Left ventricle myocardium inferior (tissue), 1 donor: Measurements from ENCODE around the gene PFKFB1. TPM values are rescaled to one million over a fixed set of nuclear protein-coding genes. Genes with fewer than 3 reads are reported as not detected.

Experiments
- DNase-seq: peaks from one replicate; pipeline ENCODE4 v3.0.0-alpha.2; 2020
- H3K27ac ChIP-seq: fragments of 200-600 bp; replicated peaks from 2 replicates; pipeline ENCODE4 v1.8.0; 2021
- H3K27me3 ChIP-seq: fragments of 200-600 bp; 2 replicates; pipeline ENCODE4 v1.8.0; 2021; ENCODE audit warnings: low read depth
- H3K36me3 ChIP-seq: fragments of 200-600 bp; 2 replicates; pipeline ENCODE4 v1.8.0; 2021
- H3K4me1 ChIP-seq: fragments of 200-600 bp; 2 replicates; pipeline ENCODE4 v1.8.0; 2021
- H3K4me3 ChIP-seq: fragments of 200-600 bp; 2 replicates; pipeline ENCODE4 v1.8.0; 2021; ENCODE audit warnings: mild to moderate bottlenecking, moderate library complexity
- H3K9me3 ChIP-seq: fragments of 200-600 bp; replicated peaks from 2 replicates; pipeline ENCODE4 v1.8.0; 2021
- intact Hi-C: fragments of 100-400 bp; cut with micrococcal nuclease; formaldehyde crosslinking; loops from one replicate; pipeline ENCODE4 v1.11.0; 2022
- total RNA-seq: library from RNA; stranded (reverse); fragmentation: NEBNext Ultra II Directional; extraction: Animal tissue kit (Norgen Biotek cat#: 25700); gene quantifications from one replicate; pipeline ENCODE4 v1.2.1, GENCODE V29; 2021
- TF ChIP-seq, protein P1 (sequence below): fragments of 200-600 bp; IDR thresholded peaks from 2 replicates; pipeline ENCODE4 v1.8.0; 2021; ENCODE audit warnings: antibody characterized with exemption, mild to moderate bottlenecking, borderline replicate concordance
- donor health status: DM: no; HTN: yes; CAD: no; lungs with severe emphysema.

The PFKFB1 gene
- total RNA-seq, 1 donor from 2014 or later: 0.19 TPM

DNA sequence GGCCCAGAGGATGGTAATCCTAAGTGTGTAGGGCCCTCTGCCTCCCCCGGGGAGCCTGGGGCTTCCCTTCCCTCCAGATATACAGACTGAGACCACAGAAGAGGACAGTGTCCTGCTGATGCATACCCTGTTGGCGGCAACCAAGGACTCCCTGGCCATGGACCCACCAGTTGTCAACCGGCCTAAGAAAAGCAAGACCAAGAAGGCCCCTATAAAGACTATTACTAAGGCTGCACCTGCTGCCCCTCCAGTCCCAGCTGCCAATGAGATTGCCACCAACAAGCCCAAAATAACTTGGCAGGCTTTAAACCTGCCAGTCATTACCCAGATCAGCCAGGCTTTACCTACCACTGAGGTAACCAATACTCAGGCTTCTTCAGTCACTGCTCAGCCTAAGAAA, 71.4 kb downstream of the PFKFB1 start:
- H3K4me3 ChIP-seq: no peak overlapping the region
- TF ChIP-seq, protein P1, sequence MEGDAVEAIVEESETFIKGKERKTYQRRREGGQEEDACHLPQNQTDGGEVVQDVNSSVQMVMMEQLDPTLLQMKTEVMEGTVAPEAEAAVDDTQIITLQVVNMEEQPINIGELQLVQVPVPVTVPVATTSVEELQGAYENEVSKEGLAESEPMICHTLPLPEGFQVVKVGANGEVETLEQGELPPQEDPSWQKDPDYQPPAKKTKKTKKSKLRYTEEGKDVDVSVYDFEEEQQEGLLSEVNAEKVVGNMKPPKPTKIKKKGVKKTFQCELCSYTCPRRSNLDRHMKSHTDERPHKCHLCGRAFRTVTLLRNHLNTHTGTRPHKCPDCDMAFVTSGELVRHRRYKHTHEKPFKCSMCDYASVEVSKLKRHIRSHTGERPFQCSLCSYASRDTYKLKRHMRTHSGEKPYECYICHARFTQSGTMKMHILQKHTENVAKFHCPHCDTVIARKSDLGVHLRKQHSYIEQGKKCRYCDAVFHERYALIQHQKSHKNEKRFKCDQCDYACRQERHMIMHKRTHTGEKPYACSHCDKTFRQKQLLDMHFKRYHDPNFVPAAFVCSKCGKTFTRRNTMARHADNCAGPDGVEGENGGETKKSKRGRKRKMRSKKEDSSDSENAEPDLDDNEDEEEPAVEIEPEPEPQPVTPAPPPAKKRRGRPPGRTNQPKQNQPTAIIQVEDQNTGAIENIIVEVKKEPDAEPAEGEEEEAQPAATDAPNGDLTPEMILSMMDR: no peak
- H3K27me3 ChIP-seq: no peaks in the 10 kb centered on the region
- H3K27ac ChIP-seq: no peak overlapping the region
- DNase-seq: no peak
- H3K9me3 ChIP-seq: no peaks in the 10 kb centered on the region
- intact Hi-C loops: no loop called here
- no peaks in the 10 kb centered on the region for H3K36me3 ChIP-seq
- peaks cover 6% of the 10 kb centered on the region for H3K4me1 ChIP-seq

DNA sequence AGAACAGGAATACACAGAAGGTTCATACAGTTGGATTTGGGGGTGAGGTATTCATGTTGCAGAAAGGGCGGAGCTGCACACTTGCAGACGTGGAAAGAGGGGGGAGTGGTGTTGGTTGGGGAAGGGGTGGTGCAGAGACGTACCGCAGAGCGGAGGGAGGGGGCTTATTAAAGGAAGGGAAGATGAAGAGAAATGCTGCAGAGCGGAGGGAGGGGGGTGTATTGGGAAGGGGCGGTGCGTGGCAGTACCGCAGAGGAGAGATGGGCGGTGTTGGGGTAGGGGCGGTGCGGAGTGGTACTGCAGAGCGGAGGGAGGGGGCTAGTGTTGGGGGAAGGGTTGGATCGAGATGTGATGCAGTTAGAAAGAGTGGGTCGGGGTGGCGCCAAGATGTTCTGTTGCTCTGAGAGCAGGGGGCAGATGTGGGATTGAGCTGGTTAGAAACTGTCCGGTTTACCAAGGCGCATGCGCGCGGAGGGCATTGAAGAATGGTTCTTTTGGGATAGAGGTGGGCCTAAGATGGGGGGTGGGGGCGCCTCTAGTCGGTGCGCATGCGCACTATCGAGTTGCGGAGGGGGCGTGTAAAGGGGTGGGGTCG, 72.5 kb downstream of the PFKFB1 start:
- H3K4me3 ChIP-seq: peak overlapping the region; percentile 61
- intact Hi-C loops: no loop called here

DNA sequence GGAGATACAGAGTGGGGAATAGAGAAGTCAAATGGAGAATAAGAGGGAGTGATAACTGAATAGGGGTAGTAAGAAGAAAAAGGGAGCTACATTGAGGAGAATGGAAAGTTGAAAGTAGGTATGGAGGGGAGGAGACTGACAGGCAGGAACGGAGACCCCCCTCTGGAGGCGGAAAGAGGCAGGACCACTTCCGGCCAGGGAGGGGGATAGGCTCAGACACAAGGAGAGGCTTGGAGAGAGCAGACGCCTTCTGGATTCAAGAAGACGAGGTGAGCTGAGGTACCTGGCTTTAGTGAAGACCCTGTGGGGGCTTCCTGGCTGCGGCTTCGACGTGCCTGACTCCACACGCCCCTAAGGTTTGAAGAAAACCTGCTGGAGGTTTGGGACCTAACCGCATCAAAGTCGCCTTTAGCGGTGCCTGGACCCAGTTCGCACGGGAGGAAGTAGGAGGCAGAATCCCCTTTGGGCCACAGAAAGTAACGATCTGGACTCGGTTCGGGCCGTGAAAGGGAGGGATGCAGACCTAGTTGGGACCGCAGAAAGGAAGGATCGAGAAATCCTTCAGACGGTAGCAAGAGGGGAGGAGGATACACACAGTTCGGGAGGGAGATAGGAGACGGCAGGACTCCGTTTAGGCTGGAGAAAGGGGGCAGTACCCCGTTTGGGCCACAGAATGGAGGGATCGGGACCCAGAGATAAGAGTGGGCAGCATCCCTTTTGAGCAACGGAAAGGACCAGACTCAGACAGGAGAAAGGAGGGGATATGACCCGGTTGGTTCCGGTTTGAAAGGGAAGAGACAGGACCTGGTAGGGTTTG, 73.2 kb downstream of the PFKFB1 start, which contains the start of gene TRO:
TRO (plus strand) TSS at position 215 of the 817 bp plus-strand sequence. CDS start 1,423 bp downstream, outside the sequence.
- no peak for DNase-seq
- no peak within 1 kb of the TSS for H3K27ac ChIP-seq
- peaks cover 6% of the 10 kb centered on the region for H3K4me1 ChIP-seq
- intact Hi-C loops: no loop called here
- no peaks in the 10 kb centered on the region for H3K9me3 ChIP-seq
- H3K4me3 ChIP-seq: peak within 1 kb of the TSS; percentile 61
- no peaks in the 10 kb centered on the region for H3K36me3 ChIP-seq
- TF ChIP-seq, protein P1: no peak
- no peaks in the 10 kb centered on the region for H3K27me3 ChIP-seq

More for the DNA sequence above, 72.5 kb downstream of the PFKFB1 start:
- peak; percentile 40 for DNase-seq
- H3K27ac ChIP-seq: no peak overlapping the region
- peaks cover 6% of the 10 kb centered on the region for H3K4me1 ChIP-seq
- TF ChIP-seq, protein P1: no peak
- no peaks in the 10 kb centered on the region for H3K9me3 ChIP-seq
- H3K36me3 ChIP-seq: no peaks in the 10 kb centered on the region
- H3K27me3 ChIP-seq: no peaks in the 10 kb centered on the region

DNA sequence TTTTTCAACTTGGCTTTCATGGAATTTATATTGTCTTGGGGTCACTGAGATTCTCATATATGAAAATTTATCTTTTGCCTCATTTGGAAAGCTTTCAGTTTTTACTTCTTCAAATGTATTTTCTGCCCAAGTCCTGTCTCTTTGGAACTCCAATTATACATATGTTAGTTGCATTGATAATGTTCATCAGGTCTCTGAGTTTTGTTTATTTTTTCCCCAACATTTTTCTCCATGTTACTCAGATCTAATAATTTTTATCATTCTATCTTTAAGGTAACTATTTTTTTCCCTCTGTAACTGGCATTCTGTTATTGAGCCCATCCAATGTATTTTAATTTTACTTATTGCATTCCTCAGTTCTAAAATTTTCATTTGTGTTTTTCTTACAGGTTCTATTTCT, 84.0 kb downstream of the PFKFB1 start:
- TF ChIP-seq, protein P1: no peak
- Histone ChIP-seq H3K36me3 (no peaks in the 10 kb centered on the region), H3K4me1 (no peaks in the 10 kb centered on the region), H3K9me3 (peaks cover 8% of the 10 kb centered on the region), H3K4me3 (no peak overlapping the region), H3K27ac (no peak overlapping the region), H3K27me3 (no peaks in the 10 kb centered on the region)
- DNase-seq: no peak
- intact Hi-C loops: no loop called here

DNA sequence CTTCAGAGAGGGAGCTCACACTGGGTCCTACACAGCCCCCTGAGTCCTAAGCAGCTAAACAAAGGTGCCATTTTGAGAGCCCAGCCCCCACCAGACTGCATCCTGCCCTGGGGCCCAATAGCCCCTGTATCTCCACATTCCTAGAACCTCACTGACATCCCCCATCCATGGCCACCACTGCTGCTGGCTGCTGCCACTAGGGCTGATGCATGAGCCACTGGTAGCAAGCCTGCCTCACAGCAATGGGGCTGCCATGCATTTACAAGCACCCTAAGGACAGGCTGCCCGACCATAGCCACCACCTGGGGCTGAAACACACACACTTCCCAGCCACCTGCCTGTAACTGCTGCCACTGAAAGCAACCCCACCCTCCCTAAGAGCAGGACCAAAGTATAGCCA, 99.8 kb downstream of the PFKFB1 start:
- Histone ChIP-seq H3K27me3 (no peaks in the 10 kb centered on the region), H3K4me1 (no peaks in the 10 kb centered on the region), H3K27ac (no peak overlapping the region), H3K36me3 (no peaks in the 10 kb centered on the region), H3K9me3 (peaks cover 15% of the 10 kb centered on the region), H3K4me3 (no peak overlapping the region)
- TF ChIP-seq, protein P1: no peak
- intact Hi-C loops: loop anchor here (10.0 kb wide), 1 partner anchor 161 kb away; no protein-coding TSS in a partner anchor
- no peak for DNase-seq
